ENCODE data around the gene ANGPTL7. TPM values are rescaled to one million over a fixed set of nuclear protein-coding genes. Genes with fewer than 3 reads are reported as not detected.

The ANGPTL7 gene, protein sequence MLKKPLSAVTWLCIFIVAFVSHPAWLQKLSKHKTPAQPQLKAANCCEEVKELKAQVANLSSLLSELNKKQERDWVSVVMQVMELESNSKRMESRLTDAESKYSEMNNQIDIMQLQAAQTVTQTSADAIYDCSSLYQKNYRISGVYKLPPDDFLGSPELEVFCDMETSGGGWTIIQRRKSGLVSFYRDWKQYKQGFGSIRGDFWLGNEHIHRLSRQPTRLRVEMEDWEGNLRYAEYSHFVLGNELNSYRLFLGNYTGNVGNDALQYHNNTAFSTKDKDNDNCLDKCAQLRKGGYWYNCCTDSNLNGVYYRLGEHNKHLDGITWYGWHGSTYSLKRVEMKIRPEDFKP
- not detected in 2 replicates for total RNA-seq

DNA sequence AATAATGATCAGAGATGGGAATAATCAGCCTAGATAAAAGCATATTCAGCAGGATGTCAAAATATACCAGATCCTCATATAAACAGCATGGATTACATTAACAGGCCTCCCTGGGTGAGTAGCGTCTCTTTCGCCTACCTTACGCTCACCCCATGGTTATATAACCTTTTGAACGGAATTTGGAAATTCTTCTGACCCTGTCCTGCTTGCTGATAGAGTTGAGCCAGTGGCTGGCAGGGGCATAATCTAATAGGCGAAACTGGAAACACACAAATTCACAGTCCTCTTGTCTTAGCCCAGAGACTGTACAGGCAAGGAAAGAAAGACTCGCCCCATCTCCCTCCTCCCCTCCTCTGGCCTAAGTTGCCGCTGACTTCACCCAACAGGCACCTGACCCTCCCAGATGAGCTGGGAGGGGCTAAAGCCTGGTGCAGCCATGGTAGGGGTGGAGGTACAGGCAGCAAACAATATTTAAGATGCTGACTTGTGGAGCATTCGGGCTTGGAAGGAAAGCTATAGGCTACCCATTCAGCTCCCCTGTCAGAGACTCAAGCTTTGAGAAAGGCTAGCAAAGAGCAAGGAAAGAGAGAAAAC is at the start of gene ANGPTL7:
Gene ANGPTL7 (plus strand): TSS at position 498 of the 594 bp plus-strand sequence. CDS start 225 bp downstream, outside the sequence.

Other genes with a start within 250 kb of the ANGPTL7 start
- gene TARDBP, start 176.7 kb upstream of the ANGPTL7 start, total RNA-seq: 12.5 and 31.4 TPM in 2 replicates
- not detected in 2 replicates for gene MASP2, start 142.1 kb upstream of the ANGPTL7 start, total RNA-seq
- 62.9 and 63.4 TPM in 2 replicates for gene SRM, start 129.3 kb upstream of the ANGPTL7 start, total RNA-seq
- 39.0 and 39.7 TPM in 2 replicates for gene EXOSC10, start 89.5 kb upstream of the ANGPTL7 start, total RNA-seq
- 18.8 and 19.3 TPM in 2 replicates for gene MTOR, start 73.2 kb downstream of the ANGPTL7 start, total RNA-seq
- gene UBIAD1, start 83.8 kb downstream of the ANGPTL7 start, total RNA-seq: 7.6 TPM in 2 replicates